Measurements from ENCODE around the gene CEMIP. TPM values are rescaled to one million over a fixed set of nuclear protein-coding genes. Genes with fewer than 3 reads are reported as not detected.

The CEMIP gene
- total RNA-seq, 1 donor from 2014 or later = 6.5 TPM

DNA sequence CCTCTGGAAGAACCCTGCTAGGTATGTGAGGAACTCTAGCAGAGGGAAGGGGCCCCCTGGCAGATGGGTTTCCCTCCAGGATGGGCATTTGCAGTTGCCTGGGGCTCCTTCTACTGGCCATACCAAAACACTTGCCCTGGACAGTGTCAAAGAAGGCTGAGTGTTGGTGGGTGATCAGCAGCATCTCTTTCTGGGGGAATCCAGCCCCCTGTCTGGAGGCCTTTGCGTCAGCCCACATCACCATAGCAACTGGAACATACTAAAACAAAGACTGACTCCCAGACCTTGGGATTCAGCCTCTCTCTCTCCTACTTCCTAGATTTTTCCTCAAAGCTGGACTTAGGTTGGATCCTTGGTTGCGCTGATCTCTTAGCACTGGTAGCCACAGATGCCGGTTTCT, 8.1 kb downstream of the CEMIP start:
- no peak for DNase-seq

GRCh38 chr15:80788536-80788935, 9.4 kb downstream of the CEMIP start:
- no peak for DNase-seq

- DNase-seq = no peak
Observed at GRCh38 chr15:80789296-80789695, 10.1 kb downstream of the CEMIP start.

DNA sequence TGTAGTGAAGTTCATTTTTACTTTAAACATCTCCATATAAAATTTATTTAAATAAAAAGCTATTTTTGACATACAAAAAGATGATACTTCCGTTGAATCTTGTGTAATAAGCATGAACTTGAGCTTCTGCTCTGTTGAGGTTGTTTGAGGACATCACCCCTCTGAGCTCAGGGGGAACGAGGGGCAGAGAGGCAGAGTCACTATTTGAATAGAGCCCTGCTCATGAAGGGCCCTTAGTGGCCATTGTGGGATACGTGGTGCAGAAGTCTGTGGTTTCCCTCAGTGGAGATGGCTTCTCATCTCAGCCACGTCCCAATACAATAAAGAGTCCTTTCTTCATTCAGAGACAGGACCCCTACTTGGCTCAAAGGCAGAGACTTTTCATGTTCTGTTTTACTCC, 10.6 kb downstream of the CEMIP start:
- no peak for DNase-seq

DNA sequence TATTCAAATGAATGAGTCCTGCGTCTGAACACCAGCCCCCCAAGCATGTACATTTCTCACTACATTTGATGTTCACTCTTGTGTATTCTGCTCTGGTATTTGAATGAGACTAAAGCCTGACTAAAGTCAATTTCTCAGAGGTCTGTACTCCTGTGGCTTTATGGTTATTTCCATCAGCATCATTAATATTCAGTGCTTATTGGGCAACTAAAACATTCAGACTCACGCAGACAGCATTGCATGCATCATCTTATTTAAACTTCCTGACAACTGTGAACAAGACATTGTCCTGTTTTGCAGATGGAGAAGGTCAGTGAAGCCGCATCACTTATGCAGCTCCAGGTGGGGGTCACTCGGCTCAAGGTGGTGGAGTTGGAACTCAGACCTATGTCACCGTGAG, 11.1 kb downstream of the CEMIP start:
- no peak for DNase-seq

DNA sequence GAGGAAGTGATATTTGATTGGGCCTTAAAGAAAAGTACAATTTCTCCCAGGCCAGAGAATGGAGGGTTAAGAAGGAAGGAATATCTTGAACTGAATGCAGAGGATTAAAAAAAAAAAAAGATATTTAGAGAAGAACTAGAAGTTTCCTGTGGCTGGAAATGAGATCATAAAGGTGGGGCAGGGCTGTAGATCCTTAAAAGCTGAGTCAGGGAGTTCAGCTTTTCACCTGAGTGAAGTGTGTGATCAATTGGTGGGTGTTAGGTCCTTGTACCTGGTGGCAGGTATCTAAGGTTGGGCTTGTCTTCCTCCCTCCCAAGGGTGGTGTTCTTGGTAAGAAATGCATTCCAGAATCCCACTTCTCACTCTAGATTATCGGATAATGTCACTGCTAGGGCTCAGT, 11.8 kb downstream of the CEMIP start:
- no peak for DNase-seq

- no peak for DNase-seq
Observed at GRCh38 chr15:80796407-80796806, 17.2 kb downstream of the CEMIP start.

- no peak for DNase-seq
Observed at GRCh38 chr15:80798911-80799310, 19.7 kb downstream of the CEMIP start.

- DNase-seq = no peak
Observed at GRCh38 chr15:80800067-80800466, 20.9 kb downstream of the CEMIP start.

GRCh38 chr15:80801891-80802680, 22.9 kb downstream of the CEMIP start:
- DNase-seq = no peak

GRCh38 chr15:80803580-80804525, 24.7 kb downstream of the CEMIP start:
- DNase-seq = no peak

GRCh38 chr15:80804970-80805495, 25.9 kb downstream of the CEMIP start:
- DNase-seq = no peak

GRCh38 chr15:80811781-80812315, 32.7 kb downstream of the CEMIP start:
- no peak for DNase-seq

DNA sequence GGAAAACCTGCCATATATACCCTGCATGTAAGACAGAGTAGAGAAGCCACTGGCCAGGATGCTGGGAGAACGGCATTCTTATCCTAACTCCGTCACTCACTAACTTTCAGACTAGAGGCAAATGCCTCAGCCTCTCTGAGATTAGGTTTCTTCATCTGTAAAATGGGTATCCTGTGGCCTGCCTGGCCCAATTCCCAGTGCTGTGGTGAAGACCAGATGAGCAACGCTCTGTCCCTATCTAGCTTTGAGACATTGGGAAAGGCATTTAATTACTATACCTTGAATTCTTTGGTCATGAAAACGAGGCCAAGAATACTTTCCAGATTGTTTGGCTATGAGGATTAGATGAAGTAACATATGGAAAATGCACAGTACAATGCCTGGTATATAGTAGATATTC, 35.9 kb downstream of the CEMIP start:
- DNase-seq = no peak

DNA sequence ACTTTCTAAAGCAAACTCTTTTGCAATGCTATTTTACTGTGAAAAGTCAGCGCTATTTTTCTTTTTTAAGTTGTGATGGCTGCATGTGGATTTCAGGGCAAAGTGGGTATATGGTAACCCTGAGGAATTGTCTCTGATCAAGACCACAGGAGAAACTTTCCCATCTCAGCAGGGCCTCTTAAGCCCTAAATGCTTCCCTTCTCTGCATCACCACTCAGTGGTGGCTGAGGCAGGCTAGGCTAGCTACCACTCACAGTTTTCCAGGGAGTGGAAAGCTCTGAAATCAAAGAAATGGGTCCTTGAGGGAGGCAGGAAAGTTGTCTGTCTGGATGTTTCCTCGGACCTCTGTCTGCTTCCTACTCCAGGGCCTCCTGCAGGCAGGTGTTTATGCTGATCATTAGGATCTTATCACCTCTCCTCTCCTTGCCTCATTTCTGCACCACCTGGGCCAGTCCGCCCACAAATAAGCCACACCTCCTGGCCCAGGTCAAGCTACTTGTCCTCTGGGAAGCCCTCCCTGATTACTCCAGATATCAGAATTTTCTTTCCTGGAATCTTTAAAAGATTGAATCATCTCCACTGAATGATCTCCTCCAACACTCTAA, 37.0 kb downstream of the CEMIP start:
- no peak for DNase-seq

DNA sequence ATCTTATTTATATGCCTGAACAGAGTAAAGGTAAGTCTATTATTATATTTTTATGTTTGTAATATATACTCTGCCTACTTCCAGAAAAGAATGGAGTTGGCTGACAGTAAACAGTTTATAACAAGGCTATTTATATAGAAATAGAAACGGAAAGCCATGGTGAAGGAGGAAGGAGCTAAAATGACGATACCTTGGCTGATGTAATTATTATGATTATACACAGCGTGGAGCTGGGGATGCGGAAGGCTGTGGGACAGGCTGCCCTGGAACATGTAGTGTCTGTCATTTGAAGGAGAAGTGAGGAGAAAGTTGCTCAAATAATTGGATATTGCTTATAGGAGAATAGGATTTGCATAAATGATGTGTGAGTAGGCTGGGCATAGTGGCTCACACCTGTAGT, 37.8 kb downstream of the CEMIP start:
- DNase-seq = no peak

DNA sequence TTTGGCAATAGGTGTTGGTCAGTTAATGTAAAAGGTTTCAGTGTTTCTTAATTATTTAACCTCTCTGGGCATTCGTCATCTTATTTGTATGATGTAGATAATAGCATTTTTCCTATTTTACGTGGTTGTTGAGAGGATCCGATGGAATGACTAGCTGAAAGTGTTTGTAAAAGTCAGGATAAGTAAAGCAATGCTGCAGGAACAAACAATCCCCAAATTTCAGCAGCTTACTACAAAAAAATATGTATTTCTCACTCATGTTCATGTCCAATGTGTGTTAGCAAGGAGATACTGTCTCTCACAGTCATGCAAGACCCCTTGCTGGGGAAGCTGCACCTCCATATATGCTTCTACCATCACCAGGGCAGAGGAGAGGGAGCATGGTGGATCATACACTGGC, 38.7 kb downstream of the CEMIP start:
- no peak for DNase-seq

DNA sequence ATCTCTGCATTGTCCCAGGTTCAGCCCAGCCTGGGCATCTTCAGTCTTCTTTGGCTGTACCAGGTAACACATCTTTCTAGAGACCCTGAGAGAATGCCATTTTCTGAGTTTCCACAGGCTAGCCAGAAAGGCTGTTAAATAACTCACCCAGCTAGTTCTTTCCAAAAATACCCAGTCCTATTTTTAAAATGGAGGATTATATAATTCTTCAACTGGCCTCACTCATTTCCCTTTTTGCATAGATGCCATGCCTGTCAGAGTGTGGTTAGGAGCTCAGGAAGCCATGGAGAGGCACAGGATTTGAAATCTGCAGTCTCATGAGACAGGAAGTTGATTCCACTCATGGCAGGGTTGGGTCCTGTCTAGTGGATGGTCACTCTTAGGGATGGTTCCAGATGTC, 39.8 kb downstream of the CEMIP start:
- DNase-seq = no peak

DNA sequence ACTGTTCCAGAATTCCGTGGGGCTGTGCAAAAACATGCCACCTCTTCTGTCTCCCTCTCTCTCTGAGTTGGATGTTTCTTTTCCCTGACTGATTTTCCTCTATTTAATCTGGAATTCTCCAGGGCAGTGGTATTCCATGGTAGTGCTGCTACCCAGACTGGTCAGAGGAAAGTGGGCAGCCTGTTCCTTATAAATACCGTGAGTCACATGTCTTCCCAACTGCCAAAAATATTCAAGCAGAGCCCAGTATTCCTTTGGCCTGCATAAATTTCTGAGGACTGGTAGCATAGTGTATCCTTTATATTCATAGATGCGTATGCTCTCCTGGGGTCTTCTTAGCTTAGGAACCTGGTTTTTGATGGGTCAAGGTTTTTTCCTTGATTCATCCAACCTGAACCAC, 40.9 kb downstream of the CEMIP start:
- DNase-seq = no peak

DNA sequence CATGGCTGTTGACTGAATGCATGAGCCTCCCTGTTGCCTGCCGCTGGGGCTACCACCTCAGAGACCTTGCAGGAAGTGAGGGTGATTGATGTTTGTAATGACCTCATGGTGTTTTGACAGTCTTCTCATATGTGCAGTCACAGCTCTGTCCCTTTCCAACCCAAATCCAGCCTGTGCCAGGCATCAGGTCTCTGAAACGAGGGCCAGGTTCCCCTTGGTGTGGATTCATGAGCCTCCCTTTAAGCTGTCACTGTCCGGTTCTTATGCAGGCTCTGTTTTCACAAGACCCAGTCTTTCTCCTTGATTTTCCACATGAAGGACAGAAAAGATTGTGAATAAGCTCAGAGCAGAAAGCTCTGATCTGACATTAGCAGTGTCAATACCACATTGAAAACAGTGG, 43.1 kb downstream of the CEMIP start:
- DNase-seq = no peak

- DNase-seq = no peak
Observed at GRCh38 chr15:80822676-80823075, 43.5 kb downstream of the CEMIP start.

DNA sequence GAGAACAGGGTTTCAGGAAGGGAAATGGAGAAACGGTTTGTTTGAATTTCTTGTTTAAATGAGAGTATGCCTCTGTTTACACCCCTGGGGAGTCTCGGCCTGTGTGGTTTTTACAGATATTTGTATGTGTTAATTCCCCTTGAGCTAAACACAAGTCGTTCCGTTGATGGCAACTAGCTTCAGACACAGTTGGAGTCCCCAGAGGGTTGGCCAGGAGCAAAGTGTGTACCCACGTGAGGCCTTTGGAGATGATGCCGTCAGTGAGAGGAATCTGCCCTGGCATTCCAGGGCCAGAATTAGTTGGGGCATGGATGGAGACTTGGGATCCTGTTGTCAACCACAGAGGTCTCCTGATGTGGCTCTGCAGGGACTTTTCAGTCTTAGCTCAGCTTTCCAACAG, 44.0 kb downstream of the CEMIP start:
- no peak for DNase-seq

DNA sequence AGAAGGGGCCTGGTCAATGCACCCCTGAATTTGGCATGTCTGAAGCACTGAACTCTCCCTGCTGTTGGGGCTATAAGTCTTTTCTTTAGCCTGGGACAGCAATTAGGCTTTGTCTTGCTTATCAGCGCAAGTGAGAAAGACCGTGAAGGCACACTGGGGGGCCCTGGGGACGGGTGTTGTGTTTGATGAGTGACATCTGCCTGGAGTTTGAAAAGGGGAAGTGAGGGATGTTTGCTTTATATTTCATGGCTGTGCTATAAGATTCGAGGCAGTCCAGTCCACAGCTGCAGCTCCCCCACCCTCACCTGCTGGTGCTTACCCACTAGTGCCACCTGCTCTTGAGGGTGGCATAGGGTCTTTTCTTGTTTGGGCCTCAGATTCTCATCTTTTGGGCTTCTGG, 44.8 kb downstream of the CEMIP start:
- DNase-seq = no peak
